Ectodermal cell (in vitro differentiated cells): ENCODE results near the gene TRPM6.

Source experiments
- H3K27ac ChIP-seq: 2 replicates; pipeline ENCODE4 v1.7.0; 2013; ENCODE audit warnings: mild to moderate bottlenecking, low read depth, low read length; ENCODE audit not compliant: insufficient read depth, poor library complexity, severe bottlenecking
- H3K27me3 ChIP-seq: 2 replicates; pipeline ENCODE4 v1.7.0; 2013; ENCODE audit warnings: mild to moderate bottlenecking, low read length; ENCODE audit not compliant: insufficient read depth, control insufficient read depth, poor library complexity, severe bottlenecking
- H3K36me3 ChIP-seq: one replicate; pipeline ENCODE4 v1.7.0; 2013; ENCODE audit warnings: low read length; ENCODE audit not compliant: control insufficient read depth, insufficient read depth
- H3K4me1 ChIP-seq: one replicate; pipeline ENCODE4 v1.7.0; 2013; ENCODE audit warnings: low read length; ENCODE audit not compliant: control insufficient read depth, insufficient read depth
- H3K4me3 ChIP-seq: 2 replicates; pipeline ENCODE4 v1.7.0; 2013; ENCODE audit warnings: low read depth, low read length, control low read depth; ENCODE audit not compliant: insufficient read depth
- H3K9me3 ChIP-seq: 2 replicates; pipeline ENCODE4 v1.7.0; 2013; ENCODE audit warnings: mild to moderate bottlenecking, low read length, moderate library complexity; ENCODE audit not compliant: control insufficient read depth
- WGBS, 2 experiments: methylation state at CpG; one replicate each; pipeline ENCODE4 v1.1.7; 2013; ENCODE audit warnings: missing lambda C conversion rate in 2 of 2; 5-methylcytosine and 5-hydroxymethylcytosine counted together

TRPM6 gene

DNA sequence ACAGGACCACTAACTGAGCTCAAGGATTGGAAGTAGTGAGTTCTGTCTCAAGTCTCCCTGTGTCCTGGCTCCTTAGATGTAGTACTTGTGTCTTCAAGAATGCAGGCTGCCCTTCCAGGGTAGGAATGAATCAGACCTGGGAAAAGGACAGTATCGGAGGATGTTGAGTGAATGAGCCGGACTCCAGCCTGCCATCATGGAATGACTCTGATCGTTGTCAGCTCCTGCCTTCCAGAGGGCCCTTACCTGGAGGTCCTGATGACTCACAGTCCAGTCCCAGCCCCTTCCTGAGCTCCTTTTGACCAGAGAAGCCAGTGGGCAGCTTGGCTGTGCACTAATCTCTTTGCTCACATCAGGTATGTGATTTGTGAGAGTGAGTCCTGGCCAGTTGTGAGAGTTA is 161.1 kb downstream of the TRPM6 start:
- Histone ChIP-seq H3K36me3 (no peaks in the 10 kb centered on the region), H3K4me1 (peaks cover 23% of the 10 kb centered on the region), H3K27ac (no peak overlapping the region), H3K9me3 (no peaks in the 10 kb centered on the region), H3K4me3 (no peak overlapping the region), H3K27me3 (no peaks in the 10 kb centered on the region)
- 95 to 99% methylated on average over 3 of the region's 3 CpGs for WGBS, 2 experiments

- WGBS, 2 experiments = 90 to 94% methylated on average over 5 of the region's 5 CpGs
- Histone ChIP-seq H3K27me3 (no peaks in the 10 kb centered on the region), H3K27ac (no peak overlapping the region), H3K9me3 (no peaks in the 10 kb centered on the region), H3K36me3 (no peaks in the 10 kb centered on the region), H3K4me3 (no peak overlapping the region), H3K4me1 (peaks cover 17% of the 10 kb centered on the region)
Measured at GRCh38 chr9:74724317-74724716, 163.4 kb downstream of the TRPM6 start.

GRCh38 chr9:74721696-74722660 is 165.7 kb downstream of the TRPM6 start:
- Histone ChIP-seq H3K4me1 (no peaks in the 10 kb centered on the region), H3K27me3 (no peaks in the 10 kb centered on the region), H3K36me3 (no peaks in the 10 kb centered on the region), H3K27ac (no peak overlapping the region), H3K9me3 (no peaks in the 10 kb centered on the region), H3K4me3 (no peak overlapping the region)
- WGBS, 2 experiments = 81 to 96% methylated on average over 5 of the region's 5 CpGs

DNA sequence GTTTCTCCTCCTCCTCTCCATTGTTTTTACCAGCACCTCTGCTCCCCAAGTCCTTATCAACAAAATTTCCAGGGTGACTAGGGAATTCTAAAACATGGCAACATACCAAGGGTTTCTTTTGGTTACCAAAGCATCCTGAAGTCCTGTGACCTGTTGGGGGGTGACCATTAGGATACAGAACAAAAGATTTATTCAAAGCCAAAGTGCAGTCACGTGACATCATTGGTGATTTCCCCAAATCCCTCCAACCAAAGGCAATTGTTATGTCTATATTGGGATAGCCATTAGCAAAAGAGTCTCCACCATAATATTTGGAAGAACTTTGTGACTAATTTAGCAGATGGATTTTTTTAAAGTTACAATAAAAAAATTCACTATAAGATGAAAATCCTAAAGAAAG is 168.4 kb downstream of the TRPM6 start:
- no peaks in the 10 kb centered on the region for H3K36me3 ChIP-seq
- no peaks in the 10 kb centered on the region for H3K27me3 ChIP-seq
- no peak overlapping the region for H3K4me3 ChIP-seq
- 100% methylated on average over 1 of the region's 1 CpG for WGBS, 2 experiments
- no peaks in the 10 kb centered on the region for H3K9me3 ChIP-seq
- no peak overlapping the region for H3K27ac ChIP-seq
- H3K4me1 ChIP-seq = no peaks in the 10 kb centered on the region

- WGBS, 2 experiments = 81 to 85% methylated on average over 1 to 2 of the region's 2 CpGs
- H3K9me3 ChIP-seq = no peaks in the 10 kb centered on the region
- no peak overlapping the region for H3K27ac ChIP-seq
- H3K4me1 ChIP-seq = no peaks in the 10 kb centered on the region
- no peaks in the 10 kb centered on the region for H3K27me3 ChIP-seq
- H3K36me3 ChIP-seq = no peaks in the 10 kb centered on the region
- H3K4me3 ChIP-seq = no peak overlapping the region
Measured at GRCh38 chr9:74718709-74719108, 169.0 kb downstream of the TRPM6 start.

DNA sequence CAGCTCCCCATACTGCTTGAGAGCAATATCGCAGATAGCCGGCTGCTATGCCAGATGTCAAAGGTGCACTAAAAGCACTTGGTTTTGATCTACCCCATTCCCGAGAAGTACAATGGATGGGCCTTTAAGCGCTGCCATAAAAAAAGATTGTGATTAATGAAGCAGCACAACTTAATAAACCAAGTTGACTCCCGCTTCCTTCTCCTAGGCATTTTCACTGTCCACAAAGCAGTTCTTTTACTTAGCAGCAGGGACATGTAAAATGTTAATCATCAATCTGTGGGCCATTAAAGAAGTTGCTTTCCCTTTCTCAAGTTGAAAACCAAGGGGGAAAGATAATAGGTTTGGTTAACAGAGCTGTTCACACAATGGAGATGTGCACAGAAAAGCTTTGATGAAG is 176.4 kb downstream of the TRPM6 start:
- WGBS, 2 experiments = 93 to 94% methylated on average over 5 of the region's 5 CpGs
- Histone ChIP-seq H3K9me3 (no peaks in the 10 kb centered on the region), H3K36me3 (no peaks in the 10 kb centered on the region), H3K27ac (no peak overlapping the region), H3K27me3 (no peaks in the 10 kb centered on the region), H3K4me1 (no peaks in the 10 kb centered on the region), H3K4me3 (no peak overlapping the region)

GRCh38 chr9:74697535-74697934 is 190.2 kb downstream of the TRPM6 start:
- 96 to 97% methylated on average over 1 of the region's 2 CpGs for WGBS, 2 experiments
- Histone ChIP-seq H3K9me3 (no peaks in the 10 kb centered on the region), H3K4me3 (no peak overlapping the region), H3K4me1 (no peaks in the 10 kb centered on the region), H3K36me3 (no peaks in the 10 kb centered on the region), H3K27me3 (no peaks in the 10 kb centered on the region), H3K27ac (no peak overlapping the region)

- 81 to 91% methylated on average over 1 of the region's 1 CpG for WGBS, 2 experiments
- Histone ChIP-seq H3K4me3 (no peak overlapping the region), H3K27me3 (no peaks in the 10 kb centered on the region), H3K36me3 (no peaks in the 10 kb centered on the region), H3K9me3 (no peaks in the 10 kb centered on the region), H3K27ac (no peak overlapping the region), H3K4me1 (no peaks in the 10 kb centered on the region)
Measured at GRCh38 chr9:74696520-74696919, 191.2 kb downstream of the TRPM6 start.

- H3K36me3 ChIP-seq = no peaks in the 10 kb centered on the region
- no peak overlapping the region for H3K4me3 ChIP-seq
- no peak overlapping the region for H3K27ac ChIP-seq
- peaks cover 4% of the 10 kb centered on the region for H3K4me1 ChIP-seq
- H3K27me3 ChIP-seq = no peaks in the 10 kb centered on the region
- WGBS, 2 experiments = 86 to 89% methylated on average over 6 to 7 of the region's 8 CpGs
- H3K9me3 ChIP-seq = no peaks in the 10 kb centered on the region
Measured at GRCh38 chr9:74691058-74691457, 196.7 kb downstream of the TRPM6 start.

- Histone ChIP-seq H3K27ac (no peak overlapping the region), H3K27me3 (no peaks in the 10 kb centered on the region), H3K9me3 (no peaks in the 10 kb centered on the region), H3K4me1 (no peaks in the 10 kb centered on the region), H3K36me3 (no peaks in the 10 kb centered on the region), H3K4me3 (no peak overlapping the region)
- WGBS, 2 experiments = 95 to 97% methylated on average over 4 of the region's 4 CpGs
Measured at GRCh38 chr9:74683322-74683721, 204.4 kb downstream of the TRPM6 start.
